ENCODE measurements around the gene TTLL10.

The TTLL10 gene

DNA sequence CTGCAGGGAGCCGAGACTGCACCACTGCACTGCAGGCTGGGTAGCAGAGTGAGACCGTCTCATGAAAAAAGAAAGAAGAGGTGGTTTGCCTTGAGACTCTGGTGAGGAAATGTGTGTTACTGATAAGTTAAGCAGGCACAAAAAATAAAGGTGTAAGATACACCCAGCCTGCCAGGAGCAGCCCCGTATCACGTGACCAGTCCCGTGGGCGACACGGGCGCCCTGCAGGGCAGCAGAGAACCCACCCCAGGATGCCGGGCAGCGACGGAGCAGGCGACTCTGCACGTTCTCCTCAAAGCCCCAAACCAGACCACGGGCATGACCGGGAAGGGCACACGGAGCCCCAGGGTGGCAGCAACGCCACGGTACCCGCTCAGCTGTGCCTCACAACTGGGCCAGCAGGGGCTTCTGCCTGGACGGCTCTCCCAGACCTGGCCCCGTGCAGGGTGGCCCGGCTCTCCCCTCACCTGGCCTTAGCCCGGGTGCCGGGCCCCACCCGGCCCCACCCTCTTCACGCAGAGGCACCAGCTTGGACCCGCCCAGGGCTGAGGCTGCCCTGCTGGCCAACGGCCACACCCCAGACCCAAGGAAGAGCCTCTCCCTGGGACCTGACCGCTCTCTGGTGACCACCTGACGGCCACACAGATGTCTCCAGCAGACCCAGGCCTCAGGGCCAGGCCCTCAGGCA is 48.4 kb downstream of the TTLL10 start:
- Histone ChIP-seq H3K4me3 (replicated peaks; ENCODE audit: insufficient read depth, low read length) (no peak overlapping the region), H3K27me3 (ENCODE audit: insufficient read depth, poor library complexity, severe bottlenecking) (no peaks in the 10 kb centered on the region), H3K27ac (replicated peaks) (no peak overlapping the region)
- DNase-seq (ENCODE audit: low read depth in 1 of 2, low spot score in 1 of 2), result no peak
- TF ChIP-seq, protein P1, sequence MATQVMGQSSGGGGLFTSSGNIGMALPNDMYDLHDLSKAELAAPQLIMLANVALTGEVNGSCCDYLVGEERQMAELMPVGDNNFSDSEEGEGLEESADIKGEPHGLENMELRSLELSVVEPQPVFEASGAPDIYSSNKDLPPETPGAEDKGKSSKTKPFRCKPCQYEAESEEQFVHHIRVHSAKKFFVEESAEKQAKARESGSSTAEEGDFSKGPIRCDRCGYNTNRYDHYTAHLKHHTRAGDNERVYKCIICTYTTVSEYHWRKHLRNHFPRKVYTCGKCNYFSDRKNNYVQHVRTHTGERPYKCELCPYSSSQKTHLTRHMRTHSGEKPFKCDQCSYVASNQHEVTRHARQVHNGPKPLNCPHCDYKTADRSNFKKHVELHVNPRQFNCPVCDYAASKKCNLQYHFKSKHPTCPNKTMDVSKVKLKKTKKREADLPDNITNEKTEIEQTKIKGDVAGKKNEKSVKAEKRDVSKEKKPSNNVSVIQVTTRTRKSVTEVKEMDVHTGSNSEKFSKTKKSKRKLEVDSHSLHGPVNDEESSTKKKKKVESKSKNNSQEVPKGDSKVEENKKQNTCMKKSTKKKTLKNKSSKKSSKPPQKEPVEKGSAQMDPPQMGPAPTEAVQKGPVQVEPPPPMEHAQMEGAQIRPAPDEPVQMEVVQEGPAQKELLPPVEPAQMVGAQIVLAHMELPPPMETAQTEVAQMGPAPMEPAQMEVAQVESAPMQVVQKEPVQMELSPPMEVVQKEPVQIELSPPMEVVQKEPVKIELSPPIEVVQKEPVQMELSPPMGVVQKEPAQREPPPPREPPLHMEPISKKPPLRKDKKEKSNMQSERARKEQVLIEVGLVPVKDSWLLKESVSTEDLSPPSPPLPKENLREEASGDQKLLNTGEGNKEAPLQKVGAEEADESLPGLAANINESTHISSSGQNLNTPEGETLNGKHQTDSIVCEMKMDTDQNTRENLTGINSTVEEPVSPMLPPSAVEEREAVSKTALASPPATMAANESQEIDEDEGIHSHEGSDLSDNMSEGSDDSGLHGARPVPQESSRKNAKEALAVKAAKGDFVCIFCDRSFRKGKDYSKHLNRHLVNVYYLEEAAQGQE (IDR thresholded peaks at IDR 0.05; ENCODE audit: insufficient replicate concordance, low read depth), result no peak
- no peak for TF ChIP-seq SPI1 (IDR thresholded peaks at IDR 0.05; ENCODE audit: borderline replicate concordance, low read depth)
- TF ChIP-seq, protein P2, sequence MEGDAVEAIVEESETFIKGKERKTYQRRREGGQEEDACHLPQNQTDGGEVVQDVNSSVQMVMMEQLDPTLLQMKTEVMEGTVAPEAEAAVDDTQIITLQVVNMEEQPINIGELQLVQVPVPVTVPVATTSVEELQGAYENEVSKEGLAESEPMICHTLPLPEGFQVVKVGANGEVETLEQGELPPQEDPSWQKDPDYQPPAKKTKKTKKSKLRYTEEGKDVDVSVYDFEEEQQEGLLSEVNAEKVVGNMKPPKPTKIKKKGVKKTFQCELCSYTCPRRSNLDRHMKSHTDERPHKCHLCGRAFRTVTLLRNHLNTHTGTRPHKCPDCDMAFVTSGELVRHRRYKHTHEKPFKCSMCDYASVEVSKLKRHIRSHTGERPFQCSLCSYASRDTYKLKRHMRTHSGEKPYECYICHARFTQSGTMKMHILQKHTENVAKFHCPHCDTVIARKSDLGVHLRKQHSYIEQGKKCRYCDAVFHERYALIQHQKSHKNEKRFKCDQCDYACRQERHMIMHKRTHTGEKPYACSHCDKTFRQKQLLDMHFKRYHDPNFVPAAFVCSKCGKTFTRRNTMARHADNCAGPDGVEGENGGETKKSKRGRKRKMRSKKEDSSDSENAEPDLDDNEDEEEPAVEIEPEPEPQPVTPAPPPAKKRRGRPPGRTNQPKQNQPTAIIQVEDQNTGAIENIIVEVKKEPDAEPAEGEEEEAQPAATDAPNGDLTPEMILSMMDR (IDR thresholded peaks at IDR 0.05; ENCODE audit: insufficient read depth, low read length), result no peak
- no peak for TF ChIP-seq GABPA (IDR thresholded peaks at IDR 0.05; ENCODE audit: low read depth)
- no peak for TF ChIP-seq POLR2AphosphoS5 (IDR thresholded peaks at IDR 0.05; ENCODE audit: low read depth)

DNA sequence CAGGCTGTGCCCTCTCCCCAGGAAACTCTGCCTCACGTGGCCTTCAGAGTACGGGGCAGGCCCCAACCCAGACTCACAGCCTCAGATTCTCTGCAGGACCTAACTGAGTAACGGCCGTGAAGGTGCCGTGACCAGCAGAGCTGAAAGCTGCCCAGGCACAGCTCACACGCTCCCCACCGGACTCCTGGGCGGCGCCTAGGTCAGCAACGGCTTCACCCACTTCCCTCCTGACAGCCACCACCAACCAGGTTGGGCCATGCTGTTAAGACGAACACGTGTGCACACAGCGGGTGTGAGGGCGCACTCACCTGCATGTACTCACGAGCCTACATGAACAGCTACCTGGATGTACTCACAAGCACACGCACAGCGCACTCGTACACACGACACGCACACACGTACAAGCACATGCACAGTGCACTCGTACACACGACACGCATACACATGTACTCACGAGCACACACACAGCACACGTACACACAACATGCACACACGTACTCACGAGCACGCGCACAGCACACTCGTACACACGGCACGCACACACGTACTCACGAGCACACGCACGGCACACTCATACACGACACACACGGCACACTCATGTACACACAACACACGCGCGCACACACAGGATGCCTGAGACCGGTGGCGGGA is 49.0 kb downstream of the TTLL10 start:
- Histone ChIP-seq H3K4me3 (replicated peaks; ENCODE audit: insufficient read depth, low read length) (no peak overlapping the region), H3K27ac (replicated peaks) (no peak overlapping the region), H3K27me3 (ENCODE audit: insufficient read depth, poor library complexity, severe bottlenecking) (no peaks in the 10 kb centered on the region)
- TF ChIP-seq POLR2AphosphoS5 (IDR thresholded peaks at IDR 0.05; ENCODE audit: low read depth) (no peak), SPI1 (IDR thresholded peaks at IDR 0.05; ENCODE audit: borderline replicate concordance, low read depth) (no peak), GABPA (IDR thresholded peaks at IDR 0.05; ENCODE audit: low read depth) (no peak)
- TF ChIP-seq, protein P2 (IDR thresholded peaks at IDR 0.05; ENCODE audit: insufficient read depth, low read length), result no peak
- TF ChIP-seq, protein P1 (IDR thresholded peaks at IDR 0.05; ENCODE audit: insufficient replicate concordance, low read depth), result no peak
- DNase-seq (ENCODE audit: low read depth in 1 of 2, low spot score in 1 of 2), result no peak

DNA sequence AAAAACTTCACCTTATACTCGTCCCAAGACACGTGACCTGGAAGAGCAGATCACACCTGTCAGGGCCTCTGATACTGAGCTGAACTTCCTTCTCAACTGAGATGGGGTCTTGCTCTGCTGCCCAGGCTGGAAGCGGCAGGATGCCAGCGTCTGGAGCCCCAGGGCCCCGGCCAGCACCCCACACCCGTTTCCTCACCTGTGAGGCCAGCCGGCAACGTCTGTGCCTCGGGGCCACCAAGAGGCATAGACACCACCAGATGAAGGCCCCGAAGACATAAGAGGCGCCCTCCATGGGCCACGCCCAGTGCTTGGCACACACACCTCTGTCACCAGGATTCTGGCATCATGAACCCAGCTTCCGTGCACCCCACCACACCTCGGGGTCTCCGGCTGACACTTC is 49.6 kb downstream of the TTLL10 start:
- Histone ChIP-seq H3K27me3 (ENCODE audit: insufficient read depth, poor library complexity, severe bottlenecking) (no peaks in the 10 kb centered on the region), H3K27ac (replicated peaks) (no peak overlapping the region), H3K4me3 (replicated peaks; ENCODE audit: insufficient read depth, low read length) (no peak overlapping the region)
- no peak for DNase-seq (ENCODE audit: low read depth in 1 of 2, low spot score in 1 of 2)
- no peak for TF ChIP-seq POLR2AphosphoS5 (IDR thresholded peaks at IDR 0.05; ENCODE audit: low read depth)
- no peak for TF ChIP-seq SPI1 (IDR thresholded peaks at IDR 0.05; ENCODE audit: borderline replicate concordance, low read depth)
- TF ChIP-seq, protein P1 (IDR thresholded peaks at IDR 0.05; ENCODE audit: insufficient replicate concordance, low read depth), result no peak
- TF ChIP-seq, protein P2 (IDR thresholded peaks at IDR 0.05; ENCODE audit: insufficient read depth, low read length), result no peak
- no peak for TF ChIP-seq GABPA (IDR thresholded peaks at IDR 0.05; ENCODE audit: low read depth)

All from HL-60 (cell line).